Fibroblast of lung (primary cell): ENCODE data around the gene PKD2L1.

Experiments used
- EZH2 ChIP-seq: IDR thresholded peaks from 2 replicates; pipeline ENCODE4 v1.5.1; 2012; ENCODE audit warnings: low read length, control low read depth, mild to moderate bottlenecking; ENCODE audit errors: missing control alignments
- TF ChIP-seq, protein P1 (sequence below), 2 donors: IDR thresholded peaks in 1 of 2; conservative IDR thresholded peaks in 1 of 2; 1 replicate in 1 of 2; 2 replicates in 1 of 2; pipeline ENCODE4 v1.5.1; 2011 to 2012; ENCODE audit warnings: low read length in 2 of 2, control low read depth in 1 of 2, inconsistent platforms in 1 of 2, low read depth in 1 of 2, mild to moderate bottlenecking in 1 of 2

DNA sequence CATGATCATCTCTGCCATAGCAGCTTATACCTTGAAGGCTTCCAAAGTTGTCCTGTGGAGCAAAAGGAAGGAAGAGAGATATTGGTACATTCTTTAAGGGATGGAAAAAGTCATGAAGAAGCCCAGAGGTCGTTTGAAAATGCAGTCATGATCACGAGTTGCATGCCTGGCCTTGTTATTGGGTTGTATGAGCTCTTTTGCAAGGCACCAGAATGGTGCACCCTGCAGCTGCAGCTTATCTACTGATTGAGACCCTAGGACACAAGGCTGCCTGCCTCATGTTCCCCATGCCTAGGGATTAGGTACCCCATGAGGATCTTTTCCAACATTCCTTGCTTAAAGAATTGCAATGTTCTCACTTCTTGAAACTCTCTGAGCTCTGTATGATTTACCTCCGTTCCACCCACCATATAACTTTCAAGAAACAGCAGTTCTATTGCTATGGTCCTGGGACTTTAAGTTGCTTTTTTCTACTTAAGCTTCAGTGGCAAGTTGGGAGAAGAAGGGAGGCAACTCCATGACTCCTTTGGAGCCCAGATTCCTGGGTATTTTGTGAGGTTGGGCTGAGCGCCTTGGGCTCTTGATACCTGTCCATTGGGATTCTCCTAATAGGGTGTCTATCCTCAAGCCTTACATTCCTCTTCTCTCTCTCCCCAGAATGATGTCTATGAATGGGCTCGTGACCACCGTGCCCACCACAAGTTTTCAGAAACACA lies 23.9 kb upstream of the PKD2L1 start:
- TF ChIP-seq, protein P1, sequence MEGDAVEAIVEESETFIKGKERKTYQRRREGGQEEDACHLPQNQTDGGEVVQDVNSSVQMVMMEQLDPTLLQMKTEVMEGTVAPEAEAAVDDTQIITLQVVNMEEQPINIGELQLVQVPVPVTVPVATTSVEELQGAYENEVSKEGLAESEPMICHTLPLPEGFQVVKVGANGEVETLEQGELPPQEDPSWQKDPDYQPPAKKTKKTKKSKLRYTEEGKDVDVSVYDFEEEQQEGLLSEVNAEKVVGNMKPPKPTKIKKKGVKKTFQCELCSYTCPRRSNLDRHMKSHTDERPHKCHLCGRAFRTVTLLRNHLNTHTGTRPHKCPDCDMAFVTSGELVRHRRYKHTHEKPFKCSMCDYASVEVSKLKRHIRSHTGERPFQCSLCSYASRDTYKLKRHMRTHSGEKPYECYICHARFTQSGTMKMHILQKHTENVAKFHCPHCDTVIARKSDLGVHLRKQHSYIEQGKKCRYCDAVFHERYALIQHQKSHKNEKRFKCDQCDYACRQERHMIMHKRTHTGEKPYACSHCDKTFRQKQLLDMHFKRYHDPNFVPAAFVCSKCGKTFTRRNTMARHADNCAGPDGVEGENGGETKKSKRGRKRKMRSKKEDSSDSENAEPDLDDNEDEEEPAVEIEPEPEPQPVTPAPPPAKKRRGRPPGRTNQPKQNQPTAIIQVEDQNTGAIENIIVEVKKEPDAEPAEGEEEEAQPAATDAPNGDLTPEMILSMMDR (conservative IDR thresholded peaks at IDR 0.05 in 1 of 2, IDR thresholded peaks at IDR 0.05 in 1 of 2; ENCODE audit: low read depth in 1 of 2, low read length in 2 of 2) = no peak
- no peak for TF ChIP-seq EZH2
